HCT116 (cell line): ENCODE data around the gene TAF6L.

ENCODE experiments used
- CEBPB ChIP-seq: IDR thresholded peaks from 2 replicates; pipeline ENCODE4 v1.6.1; 2012; ENCODE audit warnings: low read depth
- CTCF ChIP-seq, 3 experiments: fragments of 200-600 bp in 1 of 3; sonication (generic) in 1 of 3; IDR thresholded peaks in 2 of 3; conservative IDR thresholded peaks in 1 of 3; 2 replicates each; pipeline ENCODE4 v1.5.1; 2012 to 2017; ENCODE audit warnings: low read depth in 2 of 3, low read length in 2 of 3, antibody characterized with exemption in 1 of 3, borderline replicate concordance in 1 of 3, control low read depth in 1 of 3, mild to moderate bottlenecking in 1 of 3, mixed read lengths in 1 of 3, mixed run types in 1 of 3, moderate library complexity in 1 of 3; ENCODE audit not compliant: insufficient read depth in 1 of 3
- EZH2 ChIP-seq: fragments of 200-600 bp; sonication (generic); IDR thresholded peaks from 2 replicates; pipeline ENCODE4 v1.6.1; 2017; ENCODE audit warnings: antibody characterized with exemption, mixed run types
- POLR2A ChIP-seq: IDR thresholded peaks from 2 replicates; pipeline ENCODE4 v1.7.0; 2011; ENCODE audit warnings: borderline replicate concordance; ENCODE audit not compliant: insufficient read depth, insufficient read length; ENCODE audit errors: extremely low read depth
- TCF7L2 ChIP-seq: IDR thresholded peaks from 2 replicates; pipeline ENCODE4 v1.7.0; 2011; ENCODE audit warnings: borderline replicate concordance, inconsistent platforms; ENCODE audit not compliant: insufficient read depth, insufficient read length; ENCODE audit errors: extremely low read depth
- YY1 ChIP-seq: IDR thresholded peaks from 2 replicates; pipeline ENCODE4 v1.6.1; 2011; ENCODE audit warnings: low read length, low read depth, moderate library complexity, mild to moderate bottlenecking; ENCODE audit not compliant: insufficient replicate concordance; ENCODE audit errors: extremely low read depth
- ZBTB33 ChIP-seq: IDR thresholded peaks from 2 replicates; pipeline ENCODE4 v1.6.1; 2011; ENCODE audit warnings: mild to moderate bottlenecking, low read length, moderate library complexity; ENCODE audit not compliant: insufficient replicate concordance; ENCODE audit errors: extremely low read depth
- ZFX ChIP-seq: fragments of 450-650 bp; IDR thresholded peaks from 2 replicates; pipeline ENCODE4 v1.6.1; 2017

- TF ChIP-seq CTCF (IDR thresholded peaks at IDR 0.05 in 2 of 3, conservative IDR thresholded peaks at IDR 0.05 in 1 of 3; ENCODE audit: borderline replicate concordance in 1 of 3, insufficient read depth in 1 of 3, low read depth in 2 of 3, low read length in 2 of 3): no peak
- TF ChIP-seq YY1: no peak
- no peak for TF ChIP-seq CEBPB
- TF ChIP-seq ZFX: no peak
- no peak for TF ChIP-seq EZH2
- TF ChIP-seq POLR2A: no peak
- no peak for TF ChIP-seq TCF7L2
- TF ChIP-seq ZBTB33: no peak
These were observed 39.6 kb downstream of the TAF6L start for GRCh38 chr11:62810748-62811147.
